Erythroblast (primary cell): ENCODE results near the gene NUDT14.

Experiments
- GATA1 ChIP-seq: IDR thresholded peaks from 2 replicates; pipeline ENCODE4 v1.6.1; 2011; ENCODE audit warnings: low read depth, mild to moderate bottlenecking, control low read depth, low read length, moderate library complexity
- POLR2A ChIP-seq: IDR thresholded peaks from 2 replicates; pipeline ENCODE4 v1.6.1; 2011; ENCODE audit warnings: mild to moderate bottlenecking, low read length

DNA sequence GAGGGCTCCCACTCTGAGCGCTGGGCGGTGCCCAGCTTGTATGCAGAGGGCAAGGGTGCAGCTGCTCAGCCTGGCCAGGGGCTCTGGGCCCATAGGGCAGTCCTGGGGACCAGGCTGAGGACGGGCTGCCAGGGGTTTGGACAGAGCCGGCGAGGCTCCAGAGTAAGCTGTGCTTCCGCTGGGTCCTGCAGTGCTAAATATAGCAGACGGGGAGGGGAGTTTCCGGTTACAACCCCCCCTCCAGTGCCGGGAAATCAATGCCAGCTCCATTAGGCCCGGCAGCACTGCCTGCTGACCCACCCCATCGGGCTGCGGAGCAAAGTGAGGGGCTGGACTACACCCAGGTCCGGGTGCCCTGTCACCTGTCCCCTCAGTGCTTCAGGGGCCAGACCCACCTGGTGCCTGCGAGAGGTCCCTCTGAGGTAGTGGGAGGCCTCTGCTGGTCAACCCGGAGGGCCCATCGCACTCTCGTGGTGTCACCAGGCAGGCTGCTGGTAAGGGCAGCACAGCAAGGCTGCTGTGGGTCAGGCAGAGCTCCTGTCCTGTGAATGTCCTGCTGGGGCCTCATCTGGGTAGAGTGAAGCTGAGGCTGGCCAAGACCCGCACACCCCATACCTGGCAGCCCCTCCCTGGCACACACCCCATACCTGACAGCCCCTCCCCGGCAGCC lies 10.0 kb downstream of the NUDT14 start:
- TF ChIP-seq POLR2A = no peak
- no peak for TF ChIP-seq GATA1
